ENCODE results near the gene NSMCE1.
A peak's percentile ranks its signal among the peaks of the same experiment; 100 is the strongest.

The NSMCE1 gene

GRCh38 chr16:27268376-27269299 lies at the start of gene NSMCE1:
Gene NSMCE1 (minus strand): TSS chr16:27268772. CDS start chr16:27257570, 11,202 bp downstream.
- DNase-seq, result peak; percentile 20

- no peak for DNase-seq
Observed at GRCh38 chr16:27317738-27318391, 49.3 kb upstream of the NSMCE1 start.

GRCh38 chr16:27317320-27317719 lies 48.7 kb upstream of the NSMCE1 start:
- DNase-seq, result no peak

- no peak for DNase-seq
Observed at GRCh38 chr16:27316038-27316680, 47.6 kb upstream of the NSMCE1 start.

GRCh38 chr16:27315333-27316037 lies 46.9 kb upstream of the NSMCE1 start:
- no peak for DNase-seq

- no peak for DNase-seq
Observed at GRCh38 chr16:27314986-27315332, 46.4 kb upstream of the NSMCE1 start.

GRCh38 chr16:27314161-27314723 lies 45.7 kb upstream of the NSMCE1 start:
- no peak for DNase-seq

GRCh38 chr16:27313422-27314160 lies 45.0 kb upstream of the NSMCE1 start, which contains the start of gene IL4R:
Gene IL4R (plus strand): TSS chr16:27313974. CDS start chr16:27340204, 26,230 bp downstream.
- no peak for DNase-seq

- no peak for DNase-seq
Observed at GRCh38 chr16:27312580-27313421, 44.2 kb upstream of the NSMCE1 start.

- no peak for DNase-seq
Observed at GRCh38 chr16:27311897-27312303, 43.3 kb upstream of the NSMCE1 start.

GRCh38 chr16:27311448-27311830 lies 42.9 kb upstream of the NSMCE1 start:
- no peak for DNase-seq

- no peak for DNase-seq
Observed at GRCh38 chr16:27310576-27311447, 42.2 kb upstream of the NSMCE1 start.

- DNase-seq, result no peak
Observed at GRCh38 chr16:27308792-27309191, 40.2 kb upstream of the NSMCE1 start.

GRCh38 chr16:27305839-27306442 lies 37.4 kb upstream of the NSMCE1 start:
- DNase-seq, result no peak

GRCh38 chr16:27304881-27305745 lies 36.5 kb upstream of the NSMCE1 start:
- DNase-seq, result no peak

GRCh38 chr16:27304102-27304501 lies 35.5 kb upstream of the NSMCE1 start:
- no peak for DNase-seq

- no peak for DNase-seq
Observed at GRCh38 chr16:27303256-27304100, 34.9 kb upstream of the NSMCE1 start.
